HG03159 (cell line): ENCODE results near the gene UGDH.

ENCODE experiments used
- ATAC-seq: cut with Tn5 transposase; IDR thresholded peaks from one replicate; pipeline ENCODE4 v1.9.1; 2021; ENCODE audit warnings: mild to moderate bottlenecking, moderate library complexity; ENCODE audit not compliant: unreplicated experiment

Gene UGDH

GRCh38 chr4:39456946-39457763 is 70.1 kb downstream of the UGDH start:
- no peak for ATAC-seq

- no peak for ATAC-seq
Measured at GRCh38 chr4:39455486-39455885, 71.8 kb downstream of the UGDH start.

GRCh38 chr4:39453738-39454137 is 73.5 kb downstream of the UGDH start:
- no peak for ATAC-seq

- no peak for ATAC-seq
Measured at GRCh38 chr4:39452860-39453587, 74.2 kb downstream of the UGDH start.

- no peak for ATAC-seq
Measured at GRCh38 chr4:39452153-39452859, 74.9 kb downstream of the UGDH start.

GRCh38 chr4:39451423-39452023 is 75.7 kb downstream of the UGDH start:
- ATAC-seq, result no peak

GRCh38 chr4:39450618-39451017 is 76.6 kb downstream of the UGDH start:
- ATAC-seq, result no peak
